ENCODE data around the gene RAB26.

Gene RAB26

GRCh38 chr16:2163211-2163881 lies 14.9 kb downstream of the RAB26 start:
- no peak for DNase-seq

- DNase-seq: no peak
These were observed 17.4 kb downstream of the RAB26 start for GRCh38 chr16:2165861-2166260.

GRCh38 chr16:2166263-2167067 lies 18.0 kb downstream of the RAB26 start:
- DNase-seq: no peak

GRCh38 chr16:2167068-2167638 lies 18.7 kb downstream of the RAB26 start:
- DNase-seq: no peak

GRCh38 chr16:2170080-2170479 lies 21.7 kb downstream of the RAB26 start:
- no peak for DNase-seq

- no peak for DNase-seq
These were observed 22.4 kb downstream of the RAB26 start for GRCh38 chr16:2170587-2171435.

- no peak for DNase-seq
These were observed 23.3 kb downstream of the RAB26 start for GRCh38 chr16:2171601-2172178.

- no peak for DNase-seq
These were observed 24.4 kb downstream of the RAB26 start for GRCh38 chr16:2172688-2173335.

- no peak for DNase-seq
These were observed 24.9 kb downstream of the RAB26 start for GRCh38 chr16:2173366-2173765.

GRCh38 chr16:2173916-2174315 lies 25.5 kb downstream of the RAB26 start:
- no peak for DNase-seq

- no peak for DNase-seq
These were observed 26.1 kb downstream of the RAB26 start for GRCh38 chr16:2174396-2175131.

GRCh38 chr16:2175454-2175853 lies 27.0 kb downstream of the RAB26 start:
- DNase-seq: no peak

GRCh38 chr16:2176047-2176446 lies 27.6 kb downstream of the RAB26 start:
- DNase-seq: no peak

- no peak for DNase-seq
These were observed 28.7 kb downstream of the RAB26 start for GRCh38 chr16:2177101-2177500.

GRCh38 chr16:2177561-2177960 lies 29.1 kb downstream of the RAB26 start:
- DNase-seq: no peak

- DNase-seq: peak in 1 of 2 experiments; percentile 35
These were observed 30.1 kb downstream of the RAB26 start for GRCh38 chr16:2178321-2179106.

- DNase-seq: no peak
These were observed 30.7 kb downstream of the RAB26 start for GRCh38 chr16:2179107-2179501.

- DNase-seq: no peak
These were observed 31.2 kb downstream of the RAB26 start for GRCh38 chr16:2179576-2179975.

- DNase-seq: no peak
These were observed 32.0 kb downstream of the RAB26 start for GRCh38 chr16:2180461-2180860.
